ENCODE data around the gene RBBP9. TPM values are rescaled to one million over a fixed set of nuclear protein-coding genes. Genes with fewer than 3 reads are reported as not detected.

The RBBP9 gene
- total and polyA plus RNA-seq, 9 of the 15 experiments (the other 6 are each of a cell fraction or from before 2014, with no cell fraction given), result 0.94 to 4.4 (median 2.5) TPM

- TF ChIP-seq ATF2 (CRISPR knock-in tag; IDR thresholded peaks at IDR 0.05) (peak; percentile 52; the same call in 1 of the 2 replicates), SMARCE1 (IDR thresholded peaks at IDR 0.05) (no peak), ZBTB49 (CRISPR knock-in tag; IDR thresholded peaks at IDR 0.05; ENCODE audit: borderline replicate concordance) (no peak), ZNF740 (CRISPR knock-in tag; IDR thresholded peaks at IDR 0.05) (no peak), ZNF740 (tag; IDR thresholded peaks at IDR 0.05) (no peak), ZNF695 (CRISPR knock-in tag; IDR thresholded peaks at IDR 0.05) (no peak), ARID2 (IDR thresholded peaks at IDR 0.05) (no peak), POLR2H (tag; IDR thresholded peaks at IDR 0.05; ENCODE audit: low read depth) (peak; percentile 75), NRF1 (conservative IDR thresholded peaks at IDR 0.05 in 1 of 2, IDR thresholded peaks at IDR 0.05 in 1 of 2) (peak; percentile 83 to 87), TAF1 (IDR thresholded peaks at IDR 0.05; ENCODE audit: control insufficient read depth, extremely low read depth, insufficient read depth, low read length, severe bottlenecking) (peak; percentile 45), ZNF444 (CRISPR knock-in tag; IDR thresholded peaks at IDR 0.05) (no peak), SAP30 (IDR thresholded peaks at IDR 0.05; ENCODE audit: borderline replicate concordance, insufficient read depth, low read depth, low read length, poor library complexity, severe bottlenecking) (peak; percentile 49), RREB1 (CRISPR knock-in tag; IDR thresholded peaks at IDR 0.05) (no peak), FOXA3 (CRISPR knock-in tag; conservative IDR thresholded peaks at IDR 0.05 in 1 of 2, IDR thresholded peaks at IDR 0.05 in 1 of 2) (no peak), RNF2 (IDR thresholded peaks at IDR 0.05) (no peak)
Measured at GRCh38 chr20:18507218-18508191, 10.5 kb upstream of the RBBP9 start, which contains the start of gene SEC23B (continued).

All from K562 (cell line).